Measurements from ENCODE around the gene GNGT1. TPM values are rescaled to one million over a fixed set of nuclear protein-coding genes. Genes with fewer than 3 reads are reported as not detected.

Gene GNGT1
- polyA plus RNA-seq = not detected

GRCh38 chr7:93906267-93906666, at the start of gene GNGT1:
Gene GNGT1, plus strand, starts transcription at chr7:93906567. Its CDS starts 180 bp downstream, at chr7:93906747.
- H3K4me1 Mint-ChIP-seq = no peaks in the 10 kb centered on the region
- H3K27me3 Mint-ChIP-seq (ENCODE audit: low read depth in 3 of 3) = peaks cover 5 to 10% (median 8%) of the 10 kb centered on the region in 3 donors
- no peak within 1 kb of the TSS for H3K4me3 Mint-ChIP-seq
- H3K9me3 Mint-ChIP-seq = no peaks in the 10 kb centered on the region
- DNase-seq = no peak
- H3K27ac Mint-ChIP-seq = no peak within 1 kb of the TSS
- no peaks in the 10 kb centered on the region for H3K36me3 Mint-ChIP-seq

- Mint-ChIP-seq H3K4me3 (no peak overlapping the region), H3K9me3 (peaks cover 0 to 2% (median 0%) of the 10 kb centered on the region in 6 donors), H3K4me1 (no peaks in the 10 kb centered on the region), H3K27me3 (ENCODE audit: low read depth in 3 of 3) (peaks cover 0 to 5% (median 0%) of the 10 kb centered on the region in 3 donors), H3K36me3 (no peaks in the 10 kb centered on the region), H3K27ac (no peak overlapping the region)
- no peak for DNase-seq
Observed at GRCh38 chr7:93858857-93859256, 47.5 kb upstream of the GNGT1 start.

GRCh38 chr7:93860261-93860660, 46.1 kb upstream of the GNGT1 start:
- Mint-ChIP-seq H3K4me1 (no peaks in the 10 kb centered on the region), H3K27me3 (ENCODE audit: low read depth in 3 of 3) (peaks cover 0 to 1% (median 0%) of the 10 kb centered on the region in 3 donors), H3K27ac (no peak overlapping the region), H3K4me3 (no peak overlapping the region), H3K9me3 (peaks cover 0 to 2% (median 0%) of the 10 kb centered on the region in 6 donors), H3K36me3 (no peaks in the 10 kb centered on the region)
- DNase-seq = no peak

- Mint-ChIP-seq H3K4me3 (no peak overlapping the region), H3K9me3 (peaks cover 0 to 2% (median 0%) of the 10 kb centered on the region in 6 donors), H3K27me3 (ENCODE audit: low read depth in 3 of 3) (peaks cover 0 to 3% (median 0%) of the 10 kb centered on the region in 3 donors), H3K36me3 (no peaks in the 10 kb centered on the region), H3K27ac (no peak overlapping the region), H3K4me1 (no peaks in the 10 kb centered on the region)
- DNase-seq = no peak
Observed at GRCh38 chr7:93861325-93861949, 44.9 kb upstream of the GNGT1 start.

- DNase-seq = no peak
- Mint-ChIP-seq H3K27me3 (ENCODE audit: low read depth in 3 of 3) (peaks cover 0 to 3% (median 0%) of the 10 kb centered on the region in 3 donors), H3K4me3 (no peak overlapping the region), H3K4me1 (no peaks in the 10 kb centered on the region), H3K36me3 (no peaks in the 10 kb centered on the region), H3K9me3 (peaks cover 0 to 2% (median 0%) of the 10 kb centered on the region in 6 donors), H3K27ac (no peak overlapping the region)
Observed at GRCh38 chr7:93862651-93863050, 43.7 kb upstream of the GNGT1 start.

- DNase-seq = no peak
- Mint-ChIP-seq H3K27me3 (ENCODE audit: low read depth in 3 of 3) (peaks cover 0 to 3% (median 0%) of the 10 kb centered on the region in 3 donors), H3K4me1 (no peaks in the 10 kb centered on the region), H3K27ac (no peak overlapping the region), H3K36me3 (no peaks in the 10 kb centered on the region), H3K4me3 (no peak overlapping the region), H3K9me3 (peaks cover 0 to 4% (median 0%) of the 10 kb centered on the region in 6 donors)
Observed at GRCh38 chr7:93866886-93867285, 39.5 kb upstream of the GNGT1 start.

- H3K4me3 Mint-ChIP-seq = no peak overlapping the region
- no peaks in the 10 kb centered on the region for H3K36me3 Mint-ChIP-seq
- DNase-seq = no peak
- peaks cover 0 to 2% (median 0%) of the 10 kb centered on the region in 3 donors for H3K27me3 Mint-ChIP-seq (ENCODE audit: low read depth in 3 of 3)
- no peaks in the 10 kb centered on the region for H3K4me1 Mint-ChIP-seq
- peaks cover 0 to 3% (median 0%) of the 10 kb centered on the region in 6 donors for H3K9me3 Mint-ChIP-seq
- H3K27ac Mint-ChIP-seq = no peak overlapping the region
Observed at GRCh38 chr7:93873998-93874574, 32.3 kb upstream of the GNGT1 start.

- H3K27ac Mint-ChIP-seq = no peak overlapping the region
- peaks cover 0 to 8% (median 0%) of the 10 kb centered on the region in 6 donors for H3K9me3 Mint-ChIP-seq
- DNase-seq = no peak
- H3K4me1 Mint-ChIP-seq = no peaks in the 10 kb centered on the region
- no peak overlapping the region for H3K4me3 Mint-ChIP-seq
- no peaks in the 10 kb centered on the region for H3K36me3 Mint-ChIP-seq
- H3K27me3 Mint-ChIP-seq (ENCODE audit: low read depth in 3 of 3) = peaks cover 0 to 2% (median 2%) of the 10 kb centered on the region in 3 donors
Observed at GRCh38 chr7:93877742-93878141, 28.6 kb upstream of the GNGT1 start.

GRCh38 chr7:93879356-93879755, 27.0 kb upstream of the GNGT1 start:
- Mint-ChIP-seq H3K4me1 (no peaks in the 10 kb centered on the region), H3K27ac (no peak overlapping the region), H3K4me3 (no peak overlapping the region), H3K36me3 (no peaks in the 10 kb centered on the region), H3K27me3 (ENCODE audit: low read depth in 3 of 3) (peaks cover 2 to 4% (median 3%) of the 10 kb centered on the region in 3 donors), H3K9me3 (peaks cover 0 to 8% (median 0%) of the 10 kb centered on the region in 6 donors)
- DNase-seq = no peak

GRCh38 chr7:93882468-93882867, 23.9 kb upstream of the GNGT1 start:
- DNase-seq = no peak
- no peaks in the 10 kb centered on the region for H3K4me1 Mint-ChIP-seq
- H3K27ac Mint-ChIP-seq = no peak overlapping the region

GRCh38 chr7:93883078-93883916, 23.1 kb upstream of the GNGT1 start:
- H3K36me3 Mint-ChIP-seq = peaks cover 0 to 4% (median 0%) of the 10 kb centered on the region in 3 donors
- peaks cover 0 to under 1% of the 10 kb centered on the region in 2 donors for H3K4me1 Mint-ChIP-seq
- H3K9me3 Mint-ChIP-seq = peaks cover 0 to 6% (median 0%) of the 10 kb centered on the region in 6 donors
- peaks cover 4 to 8% (median 5%) of the 10 kb centered on the region in 3 donors for H3K27me3 Mint-ChIP-seq (ENCODE audit: low read depth in 3 of 3)
- no peak overlapping the region for H3K4me3 Mint-ChIP-seq
- no peak overlapping the region for H3K27ac Mint-ChIP-seq
- no peak for DNase-seq

More at GRCh38 chr7:93882468-93882867, 23.9 kb upstream of the GNGT1 start:
- Mint-ChIP-seq H3K36me3 (no peaks in the 10 kb centered on the region), H3K9me3 (peaks cover 0 to 5% (median 0%) of the 10 kb centered on the region in 6 donors), H3K4me3 (no peak overlapping the region), H3K27me3 (ENCODE audit: low read depth in 3 of 3) (peaks cover 2 to 3% (median 3%) of the 10 kb centered on the region in 3 donors)

- Mint-ChIP-seq H3K4me3 (no peak overlapping the region), H3K27ac (no peak overlapping the region), H3K27me3 (ENCODE audit: low read depth in 3 of 3) (peaks cover 4 to 9% (median 8%) of the 10 kb centered on the region in 3 donors), H3K36me3 (peaks cover 0 to 4% (median 0%) of the 10 kb centered on the region in 3 donors), H3K4me1 (peaks cover 0 to 2% of the 10 kb centered on the region in 2 donors), H3K9me3 (peaks cover 0 to 6% (median 0%) of the 10 kb centered on the region in 6 donors)
- DNase-seq = no peak
Observed at GRCh38 chr7:93883917-93884345, 22.4 kb upstream of the GNGT1 start.

GRCh38 chr7:93884541-93884940, 21.8 kb upstream of the GNGT1 start:
- peaks cover 4 to 9% (median 8%) of the 10 kb centered on the region in 3 donors for H3K27me3 Mint-ChIP-seq (ENCODE audit: low read depth in 3 of 3)
- peaks cover 2 to 3% of the 10 kb centered on the region in 2 donors for H3K4me1 Mint-ChIP-seq
- H3K9me3 Mint-ChIP-seq = peaks cover 0 to 6% (median 0%) of the 10 kb centered on the region in 6 donors
- H3K4me3 Mint-ChIP-seq = no peak overlapping the region
- no peak overlapping the region for H3K27ac Mint-ChIP-seq
- H3K36me3 Mint-ChIP-seq = peaks cover 0 to 4% (median 0%) of the 10 kb centered on the region in 3 donors
- DNase-seq = no peak

Measured in immature natural killer cell (primary cell).